Measurements from ENCODE around the gene HRH3. TPM values are rescaled to one million over a fixed set of nuclear protein-coding genes. Genes with fewer than 3 reads are reported as not detected.

HRH3 gene
- not detected in 2 replicates for total RNA-seq

GRCh38 chr20:62219992-62220665 is at the start of gene HRH3:
Gene HRH3 (minus strand): TSS chr20:62220278. CDS start chr20:62219970, 308 bp downstream.

DNA sequence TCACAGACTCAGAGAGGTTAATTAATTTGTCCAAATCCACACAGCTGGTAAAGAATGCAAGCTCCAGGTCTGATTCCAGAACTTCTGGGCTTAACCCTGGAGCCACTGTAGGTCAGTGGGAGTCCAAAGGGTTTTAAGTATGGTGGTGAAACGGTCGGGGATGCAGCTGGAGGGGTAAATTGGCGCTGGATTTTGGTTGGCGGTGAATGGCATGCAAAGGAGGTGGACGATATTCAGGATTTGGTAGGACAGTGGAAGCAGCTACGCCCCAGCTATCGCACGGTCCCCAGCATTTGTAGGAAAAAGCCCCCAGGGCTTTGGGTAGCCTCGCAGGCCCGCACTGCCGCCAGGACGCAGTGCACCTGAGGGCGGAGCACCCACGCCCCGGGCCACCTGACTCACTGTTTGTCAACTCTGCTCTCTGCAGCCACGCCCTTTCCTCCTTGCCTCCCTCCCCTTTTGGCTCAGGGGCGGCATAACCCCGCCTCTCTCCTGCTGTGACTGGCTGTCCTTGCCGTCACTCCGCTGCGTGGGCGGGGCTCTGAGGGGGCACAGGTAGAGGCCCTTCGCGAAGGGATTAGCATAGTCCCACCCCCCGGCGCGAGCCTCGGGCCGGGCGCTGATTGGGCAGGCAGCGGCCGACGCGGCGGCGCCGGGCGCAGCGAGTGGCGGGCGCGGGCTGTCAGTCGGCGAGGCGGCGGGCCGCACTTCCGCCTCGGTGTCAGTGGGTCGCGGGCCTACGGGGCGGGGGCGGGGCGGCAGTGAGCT is 17.9 kb upstream of the HRH3 start, which contains the start of gene OSBPL2:
TSS of gene OSBPL2 (plus strand) at position 721 of the 768 bp plus-strand sequence. CDS start 17,664 bp downstream, outside the sequence.

GRCh38 chr20:62182469-62183425 is 37.3 kb downstream of the HRH3 start, which contains the start of gene MTG2:
Gene MTG2 (plus strand): TSS chr20:62183028. CDS start chr20:62193421, 10,393 bp downstream.

Other genes starting within 250 kb of the HRH3 start
- 4.3 and 6.0 TPM in 2 replicates for gene TAF4, start 154.4 kb downstream of the HRH3 start, total RNA-seq
- 20.3 and 21.2 TPM in 2 replicates for gene LSM14B, start 97.8 kb downstream of the HRH3 start, total RNA-seq
- gene PSMA7, start 76.9 kb downstream of the HRH3 start, total RNA-seq, result 607 and 683 TPM in 2 replicates
- gene SS18L1, start 76.5 kb downstream of the HRH3 start, total RNA-seq, result 3.3 and 6.0 TPM in 2 replicates
- 16.7 and 18.8 TPM in 2 replicates for gene MTG2, start 37.2 kb downstream of the HRH3 start, total RNA-seq
- gene OSBPL2, start 18.2 kb upstream of the HRH3 start, total RNA-seq, result 14.1 and 14.2 TPM in 2 replicates
- 249 and 269 TPM in 2 replicates for gene ADRM1, start 82.7 kb upstream of the HRH3 start, total RNA-seq
- 180 and 187 TPM in 2 replicates for gene LAMA5, start 147.0 kb upstream of the HRH3 start, total RNA-seq
- gene RPS21, start 166.8 kb upstream of the HRH3 start, total RNA-seq, result 4,092 and 4,801 TPM in 2 replicates
- 7.0 and 9.1 TPM in 2 replicates for gene CABLES2, start 187.0 kb upstream of the HRH3 start, total RNA-seq
- not detected in 2 replicates for gene RBBP8NL, start 207.3 kb upstream of the HRH3 start, total RNA-seq